Activated CD4-positive, alpha-beta T cell treated with anti-CD3 and anti-CD28 coated beads for 4 hours (primary cell): Measurements from ENCODE around the gene CD72.

ENCODE experiments used
- DNase-seq, 2 donors: peaks; one replicate each; pipeline ENCODE4 v3.0.0-alpha.2; 2020

The CD72 gene, protein sequence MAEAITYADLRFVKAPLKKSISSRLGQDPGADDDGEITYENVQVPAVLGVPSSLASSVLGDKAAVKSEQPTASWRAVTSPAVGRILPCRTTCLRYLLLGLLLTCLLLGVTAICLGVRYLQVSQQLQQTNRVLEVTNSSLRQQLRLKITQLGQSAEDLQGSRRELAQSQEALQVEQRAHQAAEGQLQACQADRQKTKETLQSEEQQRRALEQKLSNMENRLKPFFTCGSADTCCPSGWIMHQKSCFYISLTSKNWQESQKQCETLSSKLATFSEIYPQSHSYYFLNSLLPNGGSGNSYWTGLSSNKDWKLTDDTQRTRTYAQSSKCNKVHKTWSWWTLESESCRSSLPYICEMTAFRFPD

DNA sequence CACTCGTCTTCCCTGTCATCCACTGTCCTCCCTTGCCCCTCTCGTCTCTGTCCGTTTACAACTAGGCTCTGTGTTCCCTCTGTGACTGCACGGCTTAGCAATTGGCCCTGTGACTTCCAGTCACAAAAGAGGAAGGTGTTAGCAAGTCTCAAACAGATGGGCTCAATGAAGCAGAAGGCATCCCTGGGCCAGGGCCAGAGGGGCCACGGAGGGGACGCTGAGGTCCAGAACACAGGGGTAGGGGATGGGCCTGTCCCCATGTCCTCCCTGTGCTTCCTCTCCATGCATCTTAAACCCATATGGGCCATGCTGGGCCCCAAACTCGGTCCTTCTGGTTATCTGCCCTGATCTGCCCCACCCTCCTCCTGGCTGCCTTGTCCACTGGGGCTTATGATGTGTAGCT lies at the start of gene CD72:
Gene CD72, minus strand, starts transcription at position 89 of the 403 bp plus-strand sequence. CDS start 110 bp downstream, outside the sequence.
- DNase-seq: no peak

DNA sequence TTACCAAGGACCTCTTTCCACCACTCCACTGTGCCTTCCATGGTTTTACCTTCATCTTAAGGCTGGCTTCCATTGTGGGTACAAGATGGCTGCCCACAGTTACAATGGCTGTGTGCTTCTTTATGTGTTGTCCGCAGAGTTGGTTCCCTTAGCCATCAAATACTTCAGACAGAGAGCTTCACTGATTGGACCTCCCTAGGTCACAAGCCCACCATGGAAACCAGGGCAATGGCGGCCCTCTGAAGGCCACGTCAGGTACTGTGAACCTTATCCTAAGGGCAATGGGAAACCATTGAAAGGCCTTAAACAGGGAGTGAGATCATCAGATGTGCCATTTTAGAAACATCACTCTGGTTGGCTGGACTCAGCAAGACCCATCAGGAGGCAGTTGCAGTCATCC lies 49.7 kb upstream of the CD72 start:
- DNase-seq: no peak

DNA sequence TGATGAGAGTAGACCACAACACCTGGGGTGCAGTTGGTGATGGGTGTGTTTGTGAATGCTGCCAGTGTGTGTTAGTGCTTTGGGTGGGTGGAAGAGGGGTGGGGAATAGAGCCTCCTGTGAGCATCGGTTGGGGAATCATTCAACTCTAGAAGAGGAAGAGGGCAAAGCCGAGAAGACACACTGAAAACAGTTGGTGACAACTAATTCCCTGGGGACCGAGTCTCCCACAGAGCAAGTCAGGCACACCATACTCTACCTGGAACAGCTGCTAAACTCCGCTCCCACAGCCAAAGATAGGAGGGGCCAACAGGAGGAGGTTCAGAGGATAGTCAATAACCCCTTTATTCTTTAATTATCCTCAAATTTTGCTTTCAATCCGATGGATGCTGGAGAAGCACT lies 48.3 kb upstream of the CD72 start:
- DNase-seq: no peak

DNA sequence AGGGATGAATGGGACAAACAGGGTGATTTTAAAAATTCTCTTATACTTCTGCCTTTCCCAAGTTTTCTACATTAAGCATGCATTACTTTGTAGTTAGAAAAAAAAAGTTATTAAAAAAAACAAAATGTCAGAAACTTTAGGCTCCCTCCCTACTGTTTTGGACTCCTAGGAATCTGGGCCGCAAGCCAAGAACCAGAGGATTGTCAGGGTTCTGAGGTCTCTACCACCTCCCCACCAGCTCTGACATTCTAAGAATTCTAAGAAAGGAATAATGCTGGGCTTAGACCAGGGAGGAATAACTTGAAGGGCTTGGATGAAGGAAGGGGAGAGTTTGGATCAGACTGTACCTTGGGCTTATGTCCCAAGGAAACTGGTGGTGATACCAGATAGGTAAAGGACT lies 47.8 kb upstream of the CD72 start:
- no peak for DNase-seq

DNA sequence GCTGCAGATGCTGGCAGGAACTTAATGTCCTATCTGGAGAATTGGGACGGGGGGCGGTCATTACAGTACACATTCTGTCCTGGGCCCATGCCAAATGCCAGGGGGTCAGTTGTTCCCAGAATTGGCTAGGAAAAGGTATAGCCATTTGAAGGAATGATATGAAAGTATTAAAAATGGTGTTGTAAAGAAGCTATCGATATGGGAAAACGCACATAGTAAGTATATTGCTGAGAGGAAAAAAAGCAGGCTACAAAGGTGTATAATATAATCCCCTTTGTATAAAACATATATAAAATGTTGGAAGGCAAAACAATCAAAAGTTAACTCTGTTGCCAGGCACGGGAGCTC lies 47.2 kb upstream of the CD72 start:
- DNase-seq: no peak

DNA sequence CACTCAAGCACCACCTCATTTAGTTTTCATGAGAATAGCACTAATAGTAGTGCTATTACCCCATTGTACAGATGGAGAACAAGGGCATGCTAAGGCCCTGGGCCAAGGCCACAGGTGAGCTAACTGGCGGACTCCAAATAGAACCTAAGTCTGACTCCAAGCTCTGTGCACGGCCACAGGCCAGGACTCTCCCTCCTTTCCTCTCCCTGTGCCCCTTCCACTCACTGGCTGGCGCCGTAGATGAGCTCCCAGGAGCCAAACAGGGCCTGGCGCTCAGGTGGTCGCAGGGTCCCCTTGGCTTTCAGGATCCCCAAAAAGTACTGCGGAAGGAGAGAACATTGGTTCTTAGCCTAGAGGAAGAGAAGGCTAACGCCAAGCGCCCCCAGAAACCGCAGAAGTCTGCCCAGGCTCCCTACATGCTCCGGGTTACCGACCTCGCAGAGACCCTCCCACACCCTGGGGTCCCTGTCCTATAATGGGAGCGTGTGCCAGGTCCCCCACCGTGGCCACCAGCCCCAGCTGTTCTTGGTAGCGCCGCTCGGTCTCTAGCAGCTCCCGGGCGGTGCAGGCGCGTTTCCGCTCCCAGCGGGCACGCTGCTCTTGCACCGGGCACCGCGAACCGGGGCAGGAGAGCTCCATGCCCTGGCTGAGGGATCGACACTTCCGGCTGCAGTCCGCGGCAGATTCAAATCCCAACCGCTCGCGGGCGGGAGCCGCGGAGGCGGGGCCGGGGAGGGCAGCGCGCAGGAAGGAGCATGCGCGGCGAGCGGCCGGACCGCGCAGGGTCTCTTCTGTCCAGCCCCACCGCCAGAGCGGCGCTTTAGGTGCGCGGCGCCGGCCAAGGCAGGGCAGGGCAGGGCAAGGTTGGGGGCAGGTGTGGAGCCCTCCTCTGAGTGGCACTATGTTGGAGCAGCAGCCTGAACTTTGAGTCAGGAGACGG lies 46.6 kb upstream of the CD72 start, which contains the start of gene ARHGEF39:
Gene ARHGEF39, minus strand, starts transcription at position 665 of the 940 bp plus-strand sequence. Its CDS starts 26 bp downstream, at position 639.
- DNase-seq: peak; percentile 39 to 57

DNA sequence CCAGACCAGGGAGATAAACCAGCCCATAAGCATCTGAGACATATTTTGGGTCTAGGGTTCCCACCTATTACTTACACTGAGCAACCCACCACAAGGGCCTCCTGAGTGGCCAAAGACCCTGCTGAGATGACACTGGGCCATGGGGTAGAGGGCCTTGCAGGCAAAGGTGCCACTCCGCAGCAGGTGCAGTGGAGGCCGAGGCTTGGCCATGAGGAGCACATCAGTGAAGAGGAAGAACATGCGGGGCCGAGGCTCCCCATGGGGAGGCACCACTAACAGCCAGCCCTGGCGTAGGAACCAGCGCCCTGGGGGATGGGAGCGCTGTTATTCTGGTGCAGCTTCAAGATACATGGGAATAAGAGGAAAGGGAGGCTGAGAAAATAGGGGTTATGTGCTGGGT lies 44.2 kb upstream of the CD72 start:
- DNase-seq: no peak

DNA sequence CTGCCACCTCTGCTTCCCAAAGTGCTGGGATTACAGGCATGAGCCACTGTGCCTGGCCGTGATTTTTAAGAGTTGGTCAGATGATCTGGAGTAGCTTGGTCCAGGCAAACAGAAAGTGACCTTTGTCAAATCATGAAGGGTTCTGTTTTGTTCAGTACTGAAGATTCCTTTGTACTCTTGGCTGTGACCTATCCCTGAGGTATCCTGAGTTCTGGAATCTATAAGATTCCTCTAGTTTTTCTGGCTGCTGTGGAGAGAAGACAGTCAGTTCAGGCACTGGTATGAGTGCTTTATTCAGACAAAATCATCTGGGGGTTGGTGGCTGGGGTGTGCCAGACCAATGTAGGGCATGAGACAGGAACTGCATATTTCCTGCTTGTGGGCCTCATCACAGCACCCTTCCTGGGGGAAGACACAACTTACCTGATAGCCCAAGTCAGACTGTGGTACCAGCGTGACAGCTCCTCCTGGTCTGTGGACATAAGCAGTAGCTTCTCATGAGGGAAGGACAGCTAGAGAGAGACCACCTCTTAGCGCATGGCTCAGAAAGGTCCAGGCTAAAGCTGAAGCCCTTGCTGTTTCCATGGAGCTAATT lies 43.6 kb upstream of the CD72 start:
- peak in 1 of 2 donors; percentile 30 for DNase-seq

DNA sequence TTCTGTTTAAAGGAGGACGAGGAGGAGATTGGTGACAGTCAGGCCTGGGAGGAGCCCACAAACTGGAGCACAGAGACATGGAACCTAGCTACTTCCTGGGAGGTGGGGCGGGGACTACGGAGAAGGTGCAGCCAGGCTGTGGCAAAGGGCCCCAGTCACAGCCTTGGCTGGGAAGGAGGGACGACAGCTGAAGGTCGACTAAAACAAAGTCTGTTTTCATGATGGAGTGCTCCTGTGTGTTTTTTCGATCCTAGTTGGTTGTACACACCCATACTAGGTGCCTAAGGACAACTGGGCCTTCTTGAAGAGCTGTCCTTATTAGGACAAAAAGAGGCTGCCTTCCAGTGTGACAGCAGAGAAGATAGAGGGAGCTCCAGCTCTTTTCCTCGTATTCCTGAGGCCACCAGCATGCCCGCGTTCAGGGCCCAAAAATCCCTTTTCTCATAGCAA lies 42.8 kb upstream of the CD72 start:
- no peak for DNase-seq

DNA sequence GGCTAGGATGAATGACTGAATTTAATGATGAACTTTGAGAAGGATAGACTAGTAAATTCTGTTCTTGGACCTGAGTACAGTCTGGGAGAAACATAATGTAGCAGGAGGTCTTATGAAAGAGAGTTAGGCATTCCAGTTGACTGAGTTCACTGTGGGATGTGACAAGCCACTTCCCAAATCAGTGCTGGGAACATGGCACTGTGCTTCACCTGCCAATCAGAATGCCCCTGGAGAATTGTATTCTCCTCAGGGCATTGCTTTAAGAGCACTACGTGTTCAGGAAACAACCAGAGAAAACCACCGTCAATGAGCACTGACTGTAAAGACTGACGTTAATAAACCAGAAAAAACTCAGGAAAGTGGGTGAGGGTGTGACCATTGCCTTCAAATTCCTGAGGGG lies 41.1 kb upstream of the CD72 start:
- no peak for DNase-seq

DNA sequence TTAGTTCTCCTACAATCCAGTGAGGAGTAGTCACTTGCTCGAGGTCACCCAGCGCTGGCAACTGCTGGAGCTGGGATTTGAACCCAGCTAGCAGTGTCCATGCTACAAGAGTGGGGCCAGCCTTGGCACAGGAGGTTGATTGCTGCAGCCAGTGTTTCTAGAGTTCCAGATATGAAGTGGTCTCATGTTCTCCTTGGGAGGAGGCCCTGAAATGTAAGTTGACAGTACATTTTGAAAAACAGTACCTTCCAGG lies 40.7 kb upstream of the CD72 start:
- no peak for DNase-seq

DNA sequence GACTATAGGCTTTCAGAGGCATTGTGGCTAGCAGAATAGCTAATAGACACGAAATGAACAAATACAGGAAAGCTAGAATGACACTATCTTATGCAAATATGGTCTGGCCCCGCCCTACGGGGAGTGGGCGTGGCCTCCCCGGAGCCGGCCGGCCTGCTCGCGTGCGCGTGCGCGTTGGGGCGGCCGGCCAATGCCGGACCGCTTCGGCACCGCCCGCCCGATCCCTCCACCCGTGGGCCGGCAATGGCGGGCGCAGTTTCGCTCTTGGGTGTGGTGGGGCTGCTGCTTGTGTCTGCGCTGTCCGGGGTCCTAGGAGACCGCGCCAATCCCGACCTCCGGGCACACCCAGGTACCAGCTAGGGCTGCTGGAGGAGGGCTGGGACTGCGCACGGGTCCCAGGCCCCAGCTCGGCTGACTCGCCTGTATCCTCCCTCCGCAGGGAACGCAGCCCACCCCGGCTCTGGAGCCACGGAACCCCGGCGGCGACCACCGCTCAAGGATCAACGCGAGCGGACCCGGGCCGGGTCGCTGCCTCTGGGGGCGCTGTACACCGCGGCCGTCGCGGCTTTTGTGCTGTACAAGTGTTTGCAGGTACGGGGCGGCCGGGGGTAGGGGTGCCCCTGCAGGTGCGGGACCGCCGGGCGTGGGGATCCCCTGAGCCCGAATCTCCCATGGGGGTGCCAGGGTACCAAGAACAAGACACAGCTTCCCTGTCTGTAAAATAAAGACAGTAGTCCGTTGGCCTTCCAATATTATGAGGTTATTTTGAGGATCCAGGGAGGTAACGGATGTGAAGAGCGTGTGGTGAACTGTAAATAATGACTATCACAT lies 40.1 kb upstream of the CD72 start, which contains the start of gene CCDC107:
Gene CCDC107, plus strand, starts transcription at position 156 of the 831 bp plus-strand sequence. Its CDS starts 88 bp downstream, at position 244.
- peak; percentile 79 to 87 for DNase-seq

DNA sequence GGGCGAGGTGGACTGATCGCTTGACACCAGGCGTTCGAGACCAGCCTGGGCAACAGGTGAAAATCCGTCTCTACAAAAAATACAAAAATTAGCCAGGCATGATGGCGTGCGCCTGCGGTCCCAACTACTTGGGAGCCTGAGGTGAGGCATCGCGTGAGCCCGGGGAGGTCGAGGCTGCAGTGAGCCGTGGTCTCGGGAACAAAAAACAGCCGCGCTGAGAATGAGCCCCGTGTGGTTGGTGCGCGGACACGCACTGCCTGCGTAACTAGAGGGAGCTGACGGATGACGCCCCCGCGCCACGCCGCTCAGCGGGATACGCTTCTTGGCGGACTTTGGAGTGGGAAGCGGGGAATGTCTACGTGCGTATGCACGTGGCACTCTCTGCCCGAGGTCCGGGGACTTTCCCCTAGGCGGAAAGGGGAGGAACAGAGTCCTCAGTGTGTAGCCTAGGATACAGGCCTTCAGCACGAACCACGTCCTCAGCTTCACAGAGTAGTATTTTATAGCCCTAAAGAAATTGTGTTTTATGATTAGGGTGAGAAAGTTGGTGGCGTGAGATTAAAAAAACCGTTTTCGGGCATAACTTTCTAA lies 39.4 kb upstream of the CD72 start, which contains the start of gene RMRP:
Gene RMRP, minus strand, starts transcription at position 474 of the 591 bp plus-strand sequence.
- peak; percentile 92 to 95 for DNase-seq

DNA sequence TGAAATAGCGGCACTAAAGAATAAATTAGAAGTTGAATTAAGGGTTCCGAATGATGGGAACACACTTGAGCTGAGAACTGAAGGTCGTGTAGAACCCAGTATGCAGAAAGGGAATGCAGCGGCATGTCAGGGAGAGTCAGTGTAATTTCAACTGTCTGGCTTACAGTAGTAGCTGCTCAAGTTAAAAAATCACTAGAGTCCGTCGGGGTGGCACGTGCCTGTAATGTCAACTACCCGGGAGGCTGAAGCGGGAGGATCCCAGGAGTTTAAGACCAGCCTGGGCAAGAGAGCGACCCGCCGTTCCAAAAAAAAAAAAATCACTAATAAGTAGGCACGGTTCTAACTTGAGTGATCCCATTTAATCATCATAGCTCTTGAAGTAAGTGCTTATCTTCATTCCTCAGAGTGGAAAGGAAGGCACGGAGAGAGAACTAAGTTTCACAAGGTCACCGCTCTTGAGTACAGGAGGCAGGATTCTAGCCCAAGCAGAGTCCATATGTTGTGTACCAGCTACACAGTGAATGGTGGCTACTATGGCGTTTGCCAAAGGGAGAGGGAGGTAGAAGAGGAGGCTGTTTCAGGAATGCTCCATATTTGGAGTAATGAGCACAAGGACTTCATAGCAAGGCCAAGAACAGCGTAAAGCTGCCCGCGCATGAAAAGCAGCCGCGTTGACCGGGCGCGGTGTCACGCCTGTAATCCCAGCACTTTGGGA lies 38.8 kb upstream of the CD72 start:
- no peak for DNase-seq

DNA sequence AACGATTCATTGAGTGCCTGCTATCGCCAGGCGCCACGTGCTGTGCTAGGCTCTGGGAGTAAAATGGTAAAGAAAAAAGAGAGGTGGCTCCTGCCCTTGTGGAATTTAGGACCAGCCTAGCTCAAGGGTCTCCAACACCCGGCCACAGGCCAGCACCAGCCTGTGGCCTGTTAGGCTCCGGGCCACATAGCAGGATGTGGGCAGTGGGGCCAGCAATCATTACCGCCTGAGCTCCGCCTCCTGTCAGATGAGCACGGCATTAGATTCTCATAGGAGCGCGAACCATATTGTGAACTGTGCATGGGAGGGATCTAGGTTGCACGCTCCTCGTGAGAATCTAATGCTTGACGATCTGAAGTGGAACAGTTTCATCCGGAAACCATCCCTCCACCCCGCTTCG lies 38.1 kb upstream of the CD72 start:
- DNase-seq: no peak

DNA sequence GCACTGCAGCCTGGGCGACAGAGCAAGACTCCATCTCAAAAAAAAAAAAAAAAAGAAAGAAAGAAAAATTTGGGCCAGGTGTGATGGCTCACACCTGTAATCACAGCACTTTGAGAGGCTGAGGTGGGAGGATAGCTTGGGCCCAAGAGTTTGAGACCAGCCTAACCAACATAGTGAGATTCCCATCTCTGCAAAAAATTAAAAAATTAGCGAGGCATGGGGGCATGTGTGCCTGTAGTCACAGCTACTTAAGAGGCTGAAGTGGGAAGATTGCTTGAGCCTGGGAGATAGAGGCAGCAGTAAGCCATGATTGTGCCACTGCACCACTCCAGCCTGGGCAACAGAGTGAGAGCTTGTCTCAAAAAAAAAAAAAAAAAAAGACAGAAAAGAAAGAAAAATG lies 35.4 kb upstream of the CD72 start:
- DNase-seq: no peak

DNA sequence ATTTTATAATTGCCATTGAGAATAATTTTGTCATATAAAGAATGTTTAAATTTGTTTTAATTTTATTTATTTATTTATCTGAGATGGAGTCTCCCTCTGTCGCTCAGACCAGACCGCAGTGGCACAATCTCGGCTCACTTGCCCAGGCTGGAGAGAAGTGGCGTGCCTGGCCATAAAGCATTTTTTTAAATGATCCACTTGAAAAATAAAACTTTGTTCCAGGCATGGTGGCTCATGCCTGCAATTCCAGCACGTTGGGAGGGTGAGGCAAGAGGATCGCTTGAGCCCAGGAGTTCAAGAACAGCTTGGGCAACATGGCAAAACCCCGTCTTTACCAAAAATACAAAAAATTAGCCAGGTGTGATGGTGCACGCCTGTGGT lies 34.6 kb upstream of the CD72 start:
- no peak for DNase-seq

DNA sequence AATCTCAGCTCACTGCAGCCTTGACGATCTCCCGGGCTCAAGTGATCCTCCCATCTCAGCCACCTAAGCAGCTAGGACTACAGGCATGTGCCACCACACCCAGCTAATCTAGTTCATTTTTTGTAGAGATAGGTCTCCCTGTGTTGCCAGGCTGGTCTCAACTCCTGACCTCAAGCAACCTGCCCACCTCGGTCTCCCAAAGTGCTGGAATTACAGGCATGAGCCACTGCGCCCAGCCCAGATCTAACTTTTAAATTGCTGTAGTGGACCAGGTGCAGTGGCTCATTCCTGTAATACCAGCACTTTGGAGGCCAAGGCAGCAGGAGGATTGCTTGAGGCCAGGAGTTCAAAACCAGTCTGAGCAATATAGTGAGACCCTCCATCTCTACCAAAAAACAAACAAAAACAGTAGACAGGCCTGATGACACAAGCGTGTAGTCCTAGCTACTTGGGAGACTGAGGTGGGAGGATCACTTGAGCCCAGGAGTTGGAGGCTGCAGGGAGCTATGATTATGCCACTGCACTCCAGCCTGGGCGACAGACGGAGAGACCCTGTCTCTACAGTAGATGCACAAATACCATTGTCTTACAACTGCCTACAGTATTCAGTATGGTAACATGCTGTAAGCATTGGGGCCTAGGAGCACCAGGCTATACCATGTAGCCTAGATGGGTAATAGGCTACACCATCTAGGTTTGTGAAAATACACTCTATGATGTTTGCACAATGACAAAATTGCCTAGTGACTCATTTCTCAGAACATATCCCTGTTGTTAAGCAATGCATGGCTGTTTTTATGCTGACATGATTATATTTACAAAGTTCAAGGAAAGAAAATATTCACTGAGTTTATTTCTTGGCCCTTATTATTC lies 34.0 kb upstream of the CD72 start:
- no peak for DNase-seq

DNA sequence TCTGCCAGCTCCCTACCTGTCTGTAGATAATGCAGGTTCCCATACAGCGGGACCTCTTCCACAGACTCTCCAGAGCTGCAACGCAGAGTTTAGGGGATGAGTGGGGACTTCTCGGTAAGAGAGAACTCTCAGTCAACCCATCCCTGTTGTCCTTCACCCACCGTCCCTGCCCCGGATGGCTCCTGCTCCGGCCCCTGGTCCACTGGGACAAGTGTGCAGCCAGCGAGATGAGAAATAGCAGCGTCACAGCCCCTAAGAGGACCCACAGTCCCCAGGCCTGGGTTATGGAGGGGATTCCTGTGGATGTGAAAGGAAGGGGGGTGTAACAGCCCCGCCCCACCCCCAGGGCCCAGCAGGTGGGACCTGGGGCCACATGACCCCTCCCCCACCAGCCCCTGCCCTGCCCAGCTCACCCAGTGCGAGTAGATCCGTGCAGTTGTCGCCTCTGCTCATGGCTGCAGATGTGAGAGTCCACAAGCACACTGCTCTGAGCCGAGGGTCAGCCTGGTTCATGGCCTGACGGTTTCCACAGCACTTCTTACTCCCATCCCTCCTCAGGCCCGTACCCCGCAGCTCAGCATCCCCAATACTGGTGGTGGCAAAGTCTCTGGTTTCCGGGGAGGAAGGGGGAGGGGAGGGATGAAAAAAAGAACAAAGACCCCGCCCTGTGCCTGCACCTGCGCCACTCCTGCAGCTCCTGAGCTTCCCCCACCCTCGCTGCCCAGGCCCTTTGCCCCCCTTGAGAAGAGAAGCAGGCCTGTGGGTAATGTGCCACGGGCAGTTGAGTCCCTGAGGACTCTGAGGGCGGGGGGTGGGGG lies 32.3 kb upstream of the CD72 start, which contains the start of gene SIT1:
Gene SIT1, minus strand, starts transcription at position 591 of the 818 bp plus-strand sequence. Its CDS starts 78 bp downstream, at position 513.
- DNase-seq: no peak
